ENCODE results near the gene SLC38A11. TPM values are rescaled to one million over a fixed set of nuclear protein-coding genes. Genes with fewer than 3 reads are reported as not detected.
"Not testable (repeated sequence)": the region's sequence is repeated elsewhere in the genome, so short reads cannot be mapped to it uniquely, and the experiment has no call there.

The SLC38A11 gene
- total and polyA plus RNA-seq, 4 donors = 2.2 to 28.9 (median 3.6) TPM

GRCh38 chr2:164871404-164871803, 83.9 kb downstream of the SLC38A11 start:
- DNase-seq (ENCODE audit: low read depth in 4 of 6, low spot score in 6 of 6) = no peak
- H3K4me1 ChIP-seq (ENCODE audit: control insufficient read depth, insufficient read depth, low read length) = no peaks in the 10 kb centered on the region
- H3K27ac ChIP-seq (ENCODE audit: low read depth, low read length) = no peak overlapping the region
- no peak overlapping the region for H3K4me3 ChIP-seq (ENCODE audit: low read depth, low read length)
- H3K27me3 ChIP-seq (ENCODE audit: control insufficient read depth, insufficient read depth, low read length) = no peaks in the 10 kb centered on the region
- no peaks in the 10 kb centered on the region for H3K36me3 ChIP-seq (ENCODE audit: control insufficient read depth, insufficient read depth, low read length)
- H3K9me3 ChIP-seq (ENCODE audit: control insufficient read depth, insufficient read depth, low read length) = no peaks in the 10 kb centered on the region
- WGBS (ENCODE audit: insufficient coverage) = no CpG with 5 or more reads among the region's 2 CpGs

GRCh38 chr2:164869420-164869772, 85.9 kb downstream of the SLC38A11 start:
- Histone ChIP-seq H3K27ac (ENCODE audit: low read depth, low read length) (no peak overlapping the region), H3K4me3 (ENCODE audit: low read depth, low read length) (no peak overlapping the region), H3K4me1 (ENCODE audit: control insufficient read depth, insufficient read depth, low read length) (no peaks in the 10 kb centered on the region), H3K27me3 (ENCODE audit: control insufficient read depth, insufficient read depth, low read length) (no peaks in the 10 kb centered on the region), H3K9me3 (ENCODE audit: control insufficient read depth, insufficient read depth, low read length) (no peaks in the 10 kb centered on the region), H3K36me3 (ENCODE audit: control insufficient read depth, insufficient read depth, low read length) (no peaks in the 10 kb centered on the region)
- no peak for DNase-seq (ENCODE audit: low read depth in 4 of 6, low spot score in 6 of 6)

DNA sequence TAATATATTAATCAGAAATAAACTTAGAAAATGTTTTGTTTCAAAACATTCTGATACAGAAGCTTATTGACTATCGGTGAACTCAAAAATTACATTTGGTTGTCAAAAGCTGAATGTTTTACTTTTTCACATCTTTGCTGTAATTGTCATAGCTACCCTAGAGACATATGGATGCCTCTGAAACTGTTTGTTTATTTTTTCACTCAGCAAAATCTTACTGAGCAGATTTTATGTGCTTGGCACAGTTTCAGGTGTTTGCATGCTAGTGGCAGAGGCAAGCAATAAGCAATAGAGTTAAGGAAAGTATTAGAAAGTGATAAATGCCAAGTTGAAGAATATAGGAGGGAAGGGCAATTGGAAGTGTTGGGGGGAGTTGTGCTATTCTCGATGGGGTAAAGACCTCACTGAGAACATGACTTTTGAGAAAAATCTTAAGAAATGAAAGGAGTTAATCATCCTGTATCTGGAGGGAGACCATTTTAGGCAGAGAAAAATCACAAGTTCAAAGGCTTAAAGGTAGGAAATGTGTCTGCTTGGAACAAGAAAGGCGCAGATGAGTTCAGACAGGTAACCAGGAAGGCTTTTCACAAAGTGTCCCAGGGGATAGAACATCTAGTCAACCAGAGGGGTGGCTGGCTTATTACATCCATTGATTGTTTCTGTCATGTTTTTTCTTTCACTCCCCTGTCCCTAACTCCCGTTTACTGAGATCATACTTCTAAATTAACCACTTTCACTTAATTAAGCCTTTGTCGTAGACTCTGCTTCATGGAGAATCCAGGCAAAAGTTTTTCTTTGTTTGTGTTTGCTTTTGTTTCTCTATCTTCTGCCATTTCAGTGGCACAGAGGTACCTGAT, 86.5 kb downstream of the SLC38A11 start:
- Histone ChIP-seq H3K36me3 (ENCODE audit: control insufficient read depth, insufficient read depth, low read length) (no peaks in the 10 kb centered on the region), H3K4me3 (ENCODE audit: low read depth, low read length) (no peak overlapping the region), H3K27me3 (ENCODE audit: control insufficient read depth, insufficient read depth, low read length) (no peaks in the 10 kb centered on the region), H3K27ac (ENCODE audit: low read depth, low read length) (no peak overlapping the region), H3K4me1 (ENCODE audit: control insufficient read depth, insufficient read depth, low read length) (no peaks in the 10 kb centered on the region), H3K9me3 (ENCODE audit: control insufficient read depth, insufficient read depth, low read length) (no peaks in the 10 kb centered on the region)
- peak in 2 of 6 donors; percentile 55 to 67 for DNase-seq (ENCODE audit: low read depth in 4 of 6, low spot score in 6 of 6)
- WGBS (ENCODE audit: insufficient coverage) = 81% methylated on average over 2 of the region's 5 CpGs

DNA sequence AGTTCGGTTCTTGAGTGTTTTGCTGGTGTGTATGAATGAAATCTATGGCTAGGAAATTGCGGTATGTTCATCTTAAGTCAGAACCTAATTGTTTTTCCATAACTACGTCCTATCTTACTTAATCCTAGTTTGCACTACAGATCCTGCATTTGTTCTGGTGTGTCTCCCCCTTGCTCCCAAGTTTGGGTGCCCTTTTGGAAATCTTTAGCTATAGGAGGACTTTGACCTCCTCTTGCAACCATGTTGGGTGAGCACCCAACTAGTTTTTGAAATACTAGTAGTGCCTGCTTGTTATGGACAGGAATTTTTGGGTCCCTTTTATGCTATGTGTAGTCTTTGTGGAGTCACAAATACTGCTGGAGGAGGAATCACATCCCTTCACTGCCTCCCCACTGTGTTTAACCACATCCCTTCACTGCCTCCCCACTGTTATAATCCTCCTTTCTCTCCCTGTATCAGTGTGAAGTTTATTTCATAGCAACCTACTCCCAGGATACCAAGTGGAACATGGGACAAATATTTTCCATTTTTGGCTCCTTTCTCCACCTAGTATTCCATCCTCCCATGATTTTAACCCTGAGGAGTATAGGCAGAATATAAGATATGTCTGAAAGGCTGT, 87.4 kb downstream of the SLC38A11 start:
- Histone ChIP-seq H3K4me3 (ENCODE audit: low read depth, low read length) (no peak overlapping the region), H3K27ac (ENCODE audit: low read depth, low read length) (no peak overlapping the region), H3K36me3 (ENCODE audit: control insufficient read depth, insufficient read depth, low read length) (no peaks in the 10 kb centered on the region), H3K27me3 (ENCODE audit: control insufficient read depth, insufficient read depth, low read length) (no peaks in the 10 kb centered on the region), H3K4me1 (ENCODE audit: control insufficient read depth, insufficient read depth, low read length) (no peaks in the 10 kb centered on the region), H3K9me3 (ENCODE audit: control insufficient read depth, insufficient read depth, low read length) (no peaks in the 10 kb centered on the region)
- no CpG with 5 or more reads among the region's 3 CpGs for WGBS (ENCODE audit: insufficient coverage)
- no peak for DNase-seq (ENCODE audit: low read depth in 4 of 6, low spot score in 6 of 6)

DNA sequence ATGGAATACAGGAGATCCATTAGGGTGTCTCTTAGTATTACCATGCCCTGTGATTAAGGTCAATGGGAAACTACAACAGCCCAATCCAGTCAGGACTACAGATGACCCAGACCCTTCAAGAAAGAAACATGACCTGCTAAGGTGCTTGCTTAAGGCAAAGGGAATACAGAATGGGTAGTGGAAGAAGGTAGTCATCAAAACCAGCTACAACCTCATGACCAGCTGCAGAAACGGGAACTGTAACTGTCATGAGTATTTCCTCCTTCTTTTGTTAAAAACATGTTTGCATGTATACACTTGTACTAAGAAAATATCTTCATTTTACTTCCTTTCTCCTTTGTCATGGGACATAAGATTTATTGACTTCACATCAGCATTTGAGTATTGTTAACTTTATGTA, 88.9 kb downstream of the SLC38A11 start:
- not testable (repeated sequence) for H3K36me3 ChIP-seq (ENCODE audit: control insufficient read depth, insufficient read depth, low read length); H3K27ac ChIP-seq (ENCODE audit: low read depth, low read length)
- WGBS (ENCODE audit: insufficient coverage) = no CpG with 5 or more reads among the region's 1 CpG

DNA sequence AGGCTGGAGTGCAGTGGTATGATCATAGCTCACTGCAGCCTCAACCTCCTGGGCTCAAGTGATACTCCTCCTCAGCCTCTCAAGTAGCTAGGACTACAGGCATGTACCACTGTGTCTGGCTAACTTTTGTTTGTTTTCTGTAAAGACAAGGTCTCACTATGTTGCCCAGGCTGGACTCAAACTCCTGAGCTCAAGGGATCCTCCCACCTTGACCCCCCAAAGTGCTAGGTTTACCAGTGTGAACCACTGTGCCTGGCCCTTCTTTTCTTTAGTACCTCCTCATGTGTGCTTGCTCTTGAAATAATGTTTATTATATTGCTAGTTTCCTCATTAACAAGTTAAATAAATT, 94.7 kb downstream of the SLC38A11 start:
- Histone ChIP-seq H3K9me3 (ENCODE audit: control insufficient read depth, insufficient read depth, low read length) (no peaks in the 10 kb centered on the region), H3K27me3 (ENCODE audit: control insufficient read depth, insufficient read depth, low read length) (no peaks in the 10 kb centered on the region), H3K4me3 (ENCODE audit: low read depth, low read length) (no peak overlapping the region), H3K36me3 (ENCODE audit: control insufficient read depth, insufficient read depth, low read length) (no peaks in the 10 kb centered on the region), H3K27ac (ENCODE audit: low read depth, low read length) (no peak overlapping the region), H3K4me1 (ENCODE audit: control insufficient read depth, insufficient read depth, low read length) (no peaks in the 10 kb centered on the region)
- DNase-seq (ENCODE audit: low read depth in 4 of 6, low spot score in 6 of 6) = no peak

More for the DNA sequence above, 88.9 kb downstream of the SLC38A11 start:
- DNase-seq (ENCODE audit: low read depth in 4 of 6, low spot score in 6 of 6); H3K27me3 ChIP-seq (ENCODE audit: control insufficient read depth, insufficient read depth, low read length); H3K4me3 ChIP-seq (ENCODE audit: low read depth, low read length); H3K4me1 ChIP-seq (ENCODE audit: control insufficient read depth, insufficient read depth, low read length); H3K9me3 ChIP-seq (ENCODE audit: control insufficient read depth, insufficient read depth, low read length): not testable (repeated sequence)

- not testable (repeated sequence) for H3K36me3 ChIP-seq (ENCODE audit: control insufficient read depth, insufficient read depth, low read length); DNase-seq (ENCODE audit: low read depth in 4 of 6, low spot score in 6 of 6); H3K4me3 ChIP-seq (ENCODE audit: low read depth, low read length); H3K27ac ChIP-seq (ENCODE audit: low read depth, low read length); H3K9me3 ChIP-seq (ENCODE audit: control insufficient read depth, insufficient read depth, low read length); H3K4me1 ChIP-seq (ENCODE audit: control insufficient read depth, insufficient read depth, low read length); H3K27me3 ChIP-seq (ENCODE audit: control insufficient read depth, insufficient read depth, low read length)
- WGBS (ENCODE audit: insufficient coverage) = 100% methylated on average over 2 of the region's 4 CpGs
These were observed 95.2 kb downstream of the SLC38A11 start for GRCh38 chr2:164859906-164860693.

DNA sequence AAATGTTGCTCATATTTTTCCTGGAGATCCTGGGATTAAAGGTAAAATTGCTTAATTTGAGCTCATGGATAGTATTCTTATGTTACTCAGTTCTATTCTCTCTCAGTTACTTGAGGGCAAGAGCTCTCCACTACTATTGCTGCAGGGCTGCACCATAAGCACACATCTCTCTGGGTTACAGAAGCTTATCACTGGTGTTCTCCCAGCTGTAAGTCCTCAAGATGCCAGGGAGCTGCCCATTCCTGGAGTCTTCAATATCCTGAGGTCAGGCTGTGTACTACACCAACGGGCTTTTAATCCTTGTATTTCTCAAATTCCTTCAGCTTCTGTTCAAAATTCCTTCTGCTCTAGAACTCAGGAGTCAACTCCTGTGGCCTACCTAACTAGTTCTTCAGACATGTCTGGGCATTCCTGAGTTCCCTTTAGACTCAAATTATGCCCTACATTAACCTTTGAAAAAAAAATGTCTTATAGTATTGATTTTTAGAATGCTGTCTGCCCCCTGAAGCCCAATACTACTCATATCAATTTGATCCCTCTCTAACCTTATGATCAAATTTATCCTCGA, 96.0 kb downstream of the SLC38A11 start:
- Histone ChIP-seq H3K36me3 (ENCODE audit: control insufficient read depth, insufficient read depth, low read length) (no peaks in the 10 kb centered on the region), H3K9me3 (ENCODE audit: control insufficient read depth, insufficient read depth, low read length) (no peaks in the 10 kb centered on the region), H3K4me1 (ENCODE audit: control insufficient read depth, insufficient read depth, low read length) (no peaks in the 10 kb centered on the region), H3K27me3 (ENCODE audit: control insufficient read depth, insufficient read depth, low read length) (no peaks in the 10 kb centered on the region), H3K27ac (ENCODE audit: low read depth, low read length) (no peak overlapping the region), H3K4me3 (ENCODE audit: low read depth, low read length) (no peak overlapping the region)
- WGBS (ENCODE audit: insufficient coverage) = 60% methylated on average over 1 of the region's 2 CpGs
- DNase-seq (ENCODE audit: low read depth in 4 of 6, low spot score in 6 of 6) = no peak

GRCh38 chr2:164852086-164852485, 103.2 kb downstream of the SLC38A11 start:
- Histone ChIP-seq H3K4me3 (ENCODE audit: low read depth, low read length) (no peak overlapping the region), H3K9me3 (ENCODE audit: control insufficient read depth, insufficient read depth, low read length) (no peaks in the 10 kb centered on the region), H3K27ac (ENCODE audit: low read depth, low read length) (no peak overlapping the region), H3K4me1 (ENCODE audit: control insufficient read depth, insufficient read depth, low read length) (no peaks in the 10 kb centered on the region), H3K27me3 (ENCODE audit: control insufficient read depth, insufficient read depth, low read length) (no peaks in the 10 kb centered on the region), H3K36me3 (ENCODE audit: control insufficient read depth, insufficient read depth, low read length) (no peaks in the 10 kb centered on the region)
- no peak for DNase-seq (ENCODE audit: low read depth in 4 of 6, low spot score in 6 of 6)
- no CpG with 5 or more reads among the region's 4 CpGs for WGBS (ENCODE audit: insufficient coverage)
